ENCODE measurements around the gene INHBE. TPM values are rescaled to one million over a fixed set of nuclear protein-coding genes. Genes with fewer than 3 reads are reported as not detected.
"Not testable (repeated sequence)": the region's sequence is repeated elsewhere in the genome, so short reads cannot be mapped to it uniquely, and the experiment has no call there.

INHBE gene
- total RNA-seq, 1 experiment from 2014 or later: 0.59 TPM

GRCh38 chr12:57420482-57420881 is 34.6 kb upstream of the INHBE start:
- Histone ChIP-seq H3K4me1 (ENCODE audit: control insufficient read depth, insufficient read depth, low read length) (no peaks in the 10 kb centered on the region), H3K27ac (ENCODE audit: low read length) (no peak overlapping the region), H3K27me3 (ENCODE audit: control insufficient read depth, insufficient read depth, low read length) (no peaks in the 10 kb centered on the region), H3K4me3 (ENCODE audit: low read depth in 2 of 2, low read length in 2 of 2) (no peak overlapping the region), H3K9me3 (ENCODE audit: control insufficient read depth, insufficient read depth, low read depth, low read length) (no peaks in the 10 kb centered on the region), H3K36me3 (ENCODE audit: control insufficient read depth, insufficient read depth, low read length) (no peaks in the 10 kb centered on the region; the same call in 1 of the 2 replicates)
- ATAC-seq (no peak), DNase-seq (ENCODE audit: low read depth, low spot score) (no peak)
- ChIA-PET CTCF (no interaction called here), POLR2A (no interaction called here)
- intact Hi-C loops (cut with micrococcal nuclease; ENCODE audit: unreplicated experiment) (no loop called here), in situ Hi-C loops (cut with HindIII; ENCODE audit: low pct_unique_long_range_greater_than_20kb, low sequenced_read_pairs) (no loop called here)
- TSS peak; percentile 34 for BruUV-seq (replicated peaks)
- TF ChIP-seq, protein P1, sequence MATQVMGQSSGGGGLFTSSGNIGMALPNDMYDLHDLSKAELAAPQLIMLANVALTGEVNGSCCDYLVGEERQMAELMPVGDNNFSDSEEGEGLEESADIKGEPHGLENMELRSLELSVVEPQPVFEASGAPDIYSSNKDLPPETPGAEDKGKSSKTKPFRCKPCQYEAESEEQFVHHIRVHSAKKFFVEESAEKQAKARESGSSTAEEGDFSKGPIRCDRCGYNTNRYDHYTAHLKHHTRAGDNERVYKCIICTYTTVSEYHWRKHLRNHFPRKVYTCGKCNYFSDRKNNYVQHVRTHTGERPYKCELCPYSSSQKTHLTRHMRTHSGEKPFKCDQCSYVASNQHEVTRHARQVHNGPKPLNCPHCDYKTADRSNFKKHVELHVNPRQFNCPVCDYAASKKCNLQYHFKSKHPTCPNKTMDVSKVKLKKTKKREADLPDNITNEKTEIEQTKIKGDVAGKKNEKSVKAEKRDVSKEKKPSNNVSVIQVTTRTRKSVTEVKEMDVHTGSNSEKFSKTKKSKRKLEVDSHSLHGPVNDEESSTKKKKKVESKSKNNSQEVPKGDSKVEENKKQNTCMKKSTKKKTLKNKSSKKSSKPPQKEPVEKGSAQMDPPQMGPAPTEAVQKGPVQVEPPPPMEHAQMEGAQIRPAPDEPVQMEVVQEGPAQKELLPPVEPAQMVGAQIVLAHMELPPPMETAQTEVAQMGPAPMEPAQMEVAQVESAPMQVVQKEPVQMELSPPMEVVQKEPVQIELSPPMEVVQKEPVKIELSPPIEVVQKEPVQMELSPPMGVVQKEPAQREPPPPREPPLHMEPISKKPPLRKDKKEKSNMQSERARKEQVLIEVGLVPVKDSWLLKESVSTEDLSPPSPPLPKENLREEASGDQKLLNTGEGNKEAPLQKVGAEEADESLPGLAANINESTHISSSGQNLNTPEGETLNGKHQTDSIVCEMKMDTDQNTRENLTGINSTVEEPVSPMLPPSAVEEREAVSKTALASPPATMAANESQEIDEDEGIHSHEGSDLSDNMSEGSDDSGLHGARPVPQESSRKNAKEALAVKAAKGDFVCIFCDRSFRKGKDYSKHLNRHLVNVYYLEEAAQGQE (IDR thresholded peaks at IDR 0.05; ENCODE audit: insufficient read depth in 1 of 2, low read depth in 2 of 2, low read length in 1 of 2): no peak
- TF ChIP-seq, protein P2, sequence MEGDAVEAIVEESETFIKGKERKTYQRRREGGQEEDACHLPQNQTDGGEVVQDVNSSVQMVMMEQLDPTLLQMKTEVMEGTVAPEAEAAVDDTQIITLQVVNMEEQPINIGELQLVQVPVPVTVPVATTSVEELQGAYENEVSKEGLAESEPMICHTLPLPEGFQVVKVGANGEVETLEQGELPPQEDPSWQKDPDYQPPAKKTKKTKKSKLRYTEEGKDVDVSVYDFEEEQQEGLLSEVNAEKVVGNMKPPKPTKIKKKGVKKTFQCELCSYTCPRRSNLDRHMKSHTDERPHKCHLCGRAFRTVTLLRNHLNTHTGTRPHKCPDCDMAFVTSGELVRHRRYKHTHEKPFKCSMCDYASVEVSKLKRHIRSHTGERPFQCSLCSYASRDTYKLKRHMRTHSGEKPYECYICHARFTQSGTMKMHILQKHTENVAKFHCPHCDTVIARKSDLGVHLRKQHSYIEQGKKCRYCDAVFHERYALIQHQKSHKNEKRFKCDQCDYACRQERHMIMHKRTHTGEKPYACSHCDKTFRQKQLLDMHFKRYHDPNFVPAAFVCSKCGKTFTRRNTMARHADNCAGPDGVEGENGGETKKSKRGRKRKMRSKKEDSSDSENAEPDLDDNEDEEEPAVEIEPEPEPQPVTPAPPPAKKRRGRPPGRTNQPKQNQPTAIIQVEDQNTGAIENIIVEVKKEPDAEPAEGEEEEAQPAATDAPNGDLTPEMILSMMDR (IDR thresholded peaks at IDR 0.05): no peak
- TF ChIP-seq TCF7L2 (IDR thresholded peaks at IDR 0.05; ENCODE audit: low read depth, low read length) (no peak), SIN3A (IDR thresholded peaks at IDR 0.05; ENCODE audit: borderline replicate concordance, insufficient read depth, low read depth, low read length) (no peak), POLR2AphosphoS5 (IDR thresholded peaks at IDR 0.05; ENCODE audit: low read depth, low read length) (no peak)

- H3K9me3 ChIP-seq (ENCODE audit: control insufficient read depth, insufficient read depth, low read depth, low read length); H3K4me1 ChIP-seq (ENCODE audit: control insufficient read depth, insufficient read depth, low read length); H3K36me3 ChIP-seq (ENCODE audit: control insufficient read depth, insufficient read depth, low read length); POLR2A ChIA-PET; BruUV-seq (replicated peaks); H3K27me3 ChIP-seq (ENCODE audit: control insufficient read depth, insufficient read depth, low read length); ATAC-seq; H3K4me3 ChIP-seq (ENCODE audit: low read depth in 2 of 2, low read length in 2 of 2); CTCF ChIA-PET; intact Hi-C loops (cut with micrococcal nuclease; ENCODE audit: unreplicated experiment); in situ Hi-C loops (cut with HindIII; ENCODE audit: low pct_unique_long_range_greater_than_20kb, low sequenced_read_pairs); H3K27ac ChIP-seq (ENCODE audit: low read length); DNase-seq (ENCODE audit: low read depth, low spot score): not testable (repeated sequence)
Measured at GRCh38 chr12:57426948-57427347, 28.2 kb upstream of the INHBE start.

DNA sequence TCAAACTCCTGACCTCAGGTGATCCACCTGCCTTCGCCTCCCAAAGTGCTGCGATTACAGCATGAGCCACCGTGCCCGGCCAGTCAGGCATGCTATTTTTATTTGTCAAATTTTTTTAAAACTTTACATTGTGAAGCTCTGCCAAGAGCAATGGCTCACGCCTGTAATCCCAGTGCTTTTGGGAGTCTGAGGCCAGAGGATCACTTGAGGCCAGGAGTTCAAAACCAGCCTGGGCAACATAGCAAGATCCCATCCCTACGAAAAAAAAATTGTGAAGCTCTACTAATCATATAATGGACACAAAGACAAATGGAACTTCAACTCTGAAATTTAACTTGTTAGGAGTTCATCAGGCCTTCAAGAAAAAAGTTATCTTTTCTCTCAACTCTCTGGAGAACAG is 26.1 kb upstream of the INHBE start:
- H3K4me3 ChIP-seq (ENCODE audit: low read depth in 2 of 2, low read length in 2 of 2): no peak overlapping the region; a peak in 1 of 4 replicates
- POLR2A ChIA-PET: no interaction called here
- in situ Hi-C loops (cut with HindIII; ENCODE audit: low pct_unique_long_range_greater_than_20kb, low sequenced_read_pairs): no loop called here
- intact Hi-C loops (cut with micrococcal nuclease; ENCODE audit: unreplicated experiment): no loop called here
- DNase-seq (ENCODE audit: low read depth, low spot score) (no peak), ATAC-seq (no peak)
- TF ChIP-seq TCF7L2 (IDR thresholded peaks at IDR 0.05; ENCODE audit: low read depth, low read length) (no peak), POLR2AphosphoS5 (IDR thresholded peaks at IDR 0.05; ENCODE audit: low read depth, low read length) (no peak), SIN3A (IDR thresholded peaks at IDR 0.05; ENCODE audit: borderline replicate concordance, insufficient read depth, low read depth, low read length) (no peak)
- TF ChIP-seq, protein P1 (IDR thresholded peaks at IDR 0.05; ENCODE audit: insufficient read depth in 1 of 2, low read depth in 2 of 2, low read length in 1 of 2): no peak
- TF ChIP-seq, protein P2 (IDR thresholded peaks at IDR 0.05): no peak
- CTCF ChIA-PET: interaction anchor here (0.7 kb wide), 1 partner anchor 25 kb away, joined by 3 read pairs; no protein-coding TSS in a partner anchor
- H3K27me3 ChIP-seq (ENCODE audit: control insufficient read depth, insufficient read depth, low read length): no peaks in the 10 kb centered on the region
- H3K4me1 ChIP-seq (ENCODE audit: control insufficient read depth, insufficient read depth, low read length): peaks cover 6% of the 10 kb centered on the region
- H3K9me3 ChIP-seq (ENCODE audit: control insufficient read depth, insufficient read depth, low read depth, low read length): no peaks in the 10 kb centered on the region
- BruUV-seq (replicated peaks): no TSS peak
- peak overlapping the region; percentile 97; the same call in 1 of the 2 replicates for H3K27ac ChIP-seq (ENCODE audit: low read length)
- no peaks in the 10 kb centered on the region for H3K36me3 ChIP-seq (ENCODE audit: control insufficient read depth, insufficient read depth, low read length)

Measured in Panc1 (cell line).